IMR-90 (cell line): Measurements from ENCODE around the gene GTF3C4. TPM values are rescaled to one million over a fixed set of nuclear protein-coding genes. Genes with fewer than 3 reads are reported as not detected.
A peak's percentile ranks its signal among the peaks of the same experiment; 100 is the strongest.

Experiments used
- ATAC-seq: fragments of 200-7000 bp; cut with Tn5 transposase; 2 replicates; pipeline ENCODE4 v1.9.1; 2020; ENCODE audit warnings: low read depth, mild to moderate bottlenecking, moderate library complexity
- Bru-seq: library from RNA; stranded (reverse); fragments of 400-500 nt; gene quantifications from one replicate; lab custom pipeline; 2021; lab: Mats Ljungman, UMichigan
- BruChase-seq, 2 experiments: library from RNA; stranded (reverse); fragments of 400-500 nt; gene quantifications; one replicate each; lab custom pipeline; 2021; lab: Mats Ljungman, UMichigan
- BruUV-seq: library from RNA; stranded (reverse); fragments of 400-500 nt; replicated peaks from 2 replicates; lab custom pipeline; 2021; lab: Mats Ljungman, UMichigan
- CTCF ChIA-PET: fragments of 300-600 bp; formaldehyde crosslinking; extraction: SDS; loops from one replicate; lab custom pipeline; 2021; ENCODE audit warnings: antibody characterized with exemption; lab: Yijun Ruan, JAX
- POLR2A ChIA-PET: fragments of 300-600 bp; sonication (Branson Sonifier 250); formaldehyde crosslinking; loops from one replicate; lab custom pipeline; 2022; ENCODE audit warnings: antibody characterized with exemption; ENCODE audit not compliant: unreplicated experiment; lab: Charles Lee
- DNase-seq: peaks from one replicate; pipeline ENCODE4 v3.0.0; 2013
- H2AFZ ChIP-seq: replicated peaks from 2 replicates; pipeline ENCODE3; 2013; ENCODE audit warnings: low read length, mild to moderate bottlenecking; ENCODE audit not compliant: poor library complexity
- H2AK5ac ChIP-seq: 2 replicates; pipeline ENCODE4 v1.6.1; 2013; ENCODE audit warnings: low read depth, low read length, inconsistent platforms
- H2AK9ac ChIP-seq: replicated peaks from 2 replicates; pipeline ENCODE3; 2013; ENCODE audit warnings: mild to moderate bottlenecking, low read depth, low read length, moderate library complexity; ENCODE audit not compliant: poor library complexity
- H2BK120ac ChIP-seq: 2 replicates; pipeline ENCODE4 v1.6.1; 2013; ENCODE audit warnings: low read depth, low read length, inconsistent platforms
- H2BK15ac ChIP-seq: 3 replicates; pipeline ENCODE4 v1.6.1; 2013; ENCODE audit warnings: low read depth, low read length, inconsistent platforms
- H2BK20ac ChIP-seq: 2 replicates; pipeline ENCODE4 v1.6.1; 2013; ENCODE audit warnings: low read depth, mild to moderate bottlenecking, inconsistent platforms, low read length, moderate library complexity
- H2BK5ac ChIP-seq: 2 replicates; pipeline ENCODE4 v1.6.1; 2013; ENCODE audit warnings: mild to moderate bottlenecking, low read depth, low read length, inconsistent platforms; ENCODE audit not compliant: poor library complexity, severe bottlenecking
- H3K14ac ChIP-seq: replicated peaks from 2 replicates; pipeline ENCODE4 v1.6.1; 2013; ENCODE audit warnings: low read depth, low read length, inconsistent platforms
- H3K18ac ChIP-seq: 2 replicates; pipeline ENCODE4 v1.6.1; 2013; ENCODE audit warnings: low read depth, low read length, control low read depth
- H3K23ac ChIP-seq: 2 replicates; pipeline ENCODE4 v1.6.1; 2013; ENCODE audit warnings: low read depth, low read length, inconsistent platforms
- H3K27ac ChIP-seq: 2 replicates; pipeline ENCODE4 v1.5.1; 2013; ENCODE audit warnings: mild to moderate bottlenecking, control low read depth, low read length; ENCODE audit not compliant: insufficient read depth
- H3K27me3 ChIP-seq: 2 replicates; pipeline ENCODE4 v1.6.1; 2013; ENCODE audit warnings: low read length; ENCODE audit not compliant: control insufficient read depth, insufficient read depth
- H3K36me3 ChIP-seq: 2 replicates; pipeline ENCODE4 v1.6.1; 2013; ENCODE audit warnings: low read length, mixed read lengths; ENCODE audit not compliant: control insufficient read depth, insufficient read depth
- H3K4ac ChIP-seq: 2 replicates; pipeline ENCODE4 v1.6.1; 2013; ENCODE audit warnings: low read depth, low read length, inconsistent platforms
- H3K4me1 ChIP-seq: 2 replicates; pipeline ENCODE4 v1.6.1; 2013; ENCODE audit warnings: low read length, mixed read lengths; ENCODE audit not compliant: control insufficient read depth, insufficient read depth
- H3K4me2 ChIP-seq: 2 replicates; pipeline ENCODE4 v1.6.1; 2013; ENCODE audit warnings: low read depth, mild to moderate bottlenecking, control low read depth, low read length, moderate library complexity
- H3K4me3 ChIP-seq: 2 replicates; pipeline ENCODE4 v1.5.1; 2013; ENCODE audit warnings: low read depth, mild to moderate bottlenecking, control low read depth, low read length, moderate library complexity; ENCODE audit not compliant: insufficient read depth
- H3K56ac ChIP-seq: 2 replicates; pipeline ENCODE4 v1.6.1; 2013; ENCODE audit warnings: low read length, inconsistent platforms; ENCODE audit not compliant: insufficient read depth; ENCODE audit errors: extremely low read depth
- H3K79me1 ChIP-seq, 2 experiments: 2 replicates each; pipeline ENCODE4 v1.6.1; 2013; ENCODE audit warnings: low read length in 2 of 2, inconsistent platforms in 1 of 2, low read depth in 1 of 2
- H3K9ac ChIP-seq: 2 replicates; pipeline ENCODE4 v1.6.1; 2013; ENCODE audit warnings: low read depth, low read length, control low read depth
- H3K9me1 ChIP-seq: 2 replicates; pipeline ENCODE4 v1.6.1; 2013; ENCODE audit warnings: low read length, inconsistent platforms; ENCODE audit not compliant: insufficient read depth
- H3K9me3 ChIP-seq: 2 replicates; pipeline ENCODE4 v1.6.1; 2013; ENCODE audit warnings: low read length; ENCODE audit not compliant: control insufficient read depth, insufficient read depth
- H4K20me1 ChIP-seq: 2 replicates; pipeline ENCODE4 v1.6.1; 2013; ENCODE audit warnings: low read length, inconsistent platforms; ENCODE audit not compliant: insufficient read depth
- H4K5ac ChIP-seq: 2 replicates; pipeline ENCODE4 v1.6.1; 2013; ENCODE audit warnings: mild to moderate bottlenecking, low read depth, low read length, control low read depth
- H4K8ac ChIP-seq, 2 experiments: 2 replicates each; pipeline ENCODE4 v1.6.1; 2013; ENCODE audit warnings: low read depth in 2 of 2, low read length in 2 of 2, control low read depth in 1 of 2, inconsistent platforms in 1 of 2
- H4K91ac ChIP-seq: 2 replicates; pipeline ENCODE4 v1.6.1; 2013; ENCODE audit warnings: low read depth, low read length, inconsistent platforms; ENCODE audit not compliant: insufficient read depth
- CHD1 ChIP-seq: IDR thresholded peaks from 2 replicates; pipeline ENCODE4 v1.6.1; 2012; ENCODE audit warnings: low read depth, low read length, improper control_type of control experiment
- FOS ChIP-seq: fragments of 150-350 bp; IDR thresholded peaks from 2 replicates; pipeline ENCODE4 v1.6.1; 2016; ENCODE audit warnings: low read depth, low read length
- MAFK ChIP-seq: IDR thresholded peaks from 2 replicates; pipeline ENCODE4 v1.6.1; 2012; ENCODE audit warnings: low read depth, low read length, improper control_type of control experiment
- MAZ ChIP-seq: IDR thresholded peaks from 2 replicates; pipeline ENCODE4 v1.6.1; 2012; ENCODE audit warnings: low read depth, mild to moderate bottlenecking, low read length, improper control_type of control experiment, moderate library complexity, borderline replicate concordance
- POLR2A ChIP-seq: IDR thresholded peaks from 2 replicates; pipeline ENCODE4 v1.6.1; 2012; ENCODE audit warnings: mild to moderate bottlenecking, low read depth, low read length
- SMC3 ChIP-seq: fragments of 150-350 bp; IDR thresholded peaks from 2 replicates; pipeline ENCODE4 v1.6.1; 2016; ENCODE audit warnings: low read depth, mild to moderate bottlenecking, antibody characterized with exemption, low read length, moderate library complexity
- WGBS, 2 experiments: methylation state at CpG; one replicate each; pipeline versions ENCODE4 v1.1.5 to v1.1.7; 2013; ENCODE audit warnings: missing lambda C conversion rate in 2 of 2; ENCODE audit not compliant: insufficient read length in 1 of 2; ENCODE audit errors: extremely low coverage in 2 of 2; 5-methylcytosine and 5-hydroxymethylcytosine counted together
- dilution Hi-C: fragments of 300-500 bp; cut with HindIII; formaldehyde crosslinking; loops from one replicate; pipeline ENCODE4 v1.14.3; 2018; ENCODE audit warnings: low sequenced_read_pairs; ENCODE audit not compliant: unreplicated experiment
- in situ Hi-C: fragments of 300-500 bp; cut with MboI; formaldehyde crosslinking; loops from 3 replicates; pipeline ENCODE4 v1.14.3; 2019; ENCODE audit warnings: low sequenced_read_pairs, inconsistent platforms, mixed read lengths
- intact Hi-C: fragments of 100-400 bp; cut with micrococcal nuclease; formaldehyde crosslinking; loops from 2 replicates; pipeline ENCODE4 v1.10.0; 2022
- long read RNA-seq: library from polyadenylated mRNA; unstranded; transcript quantifications from one replicate; pipeline ENCODE4 v2.0.0, GENCODE V29; 2021; ENCODE audit not compliant: unreplicated experiment
- polyA plus RNA-seq, 3 experiments: library from polyadenylated mRNA; depleted of rRNA; stranded (reverse); fragments of >200 nt; gene quantifications; 2 replicates each; pipeline ENCODE4 v1.2.3, GENCODE V29; 2012; ENCODE audit warnings: low replicate concordance in 1 of 3
- total RNA-seq: library from RNA; depleted of rRNA; stranded (reverse); fragments of >200 nt; gene quantifications from 2 replicates; pipeline ENCODE4 v1.2.3, GENCODE V29; 2012; rRNA removed
- TF ChIP-seq, protein P1 (sequence below): fragments of 150-350 bp; IDR thresholded peaks from 2 replicates; pipeline ENCODE4 v1.6.1; 2017; ENCODE audit warnings: mild to moderate bottlenecking, antibody characterized with exemption, low read length, low read depth
- TF ChIP-seq, protein P2 (sequence below): fragments of 150-350 bp; IDR thresholded peaks from 2 replicates; pipeline ENCODE4 v1.6.1; 2016; ENCODE audit warnings: low read depth, mild to moderate bottlenecking, low read length, moderate library complexity, borderline replicate concordance

The GTF3C4 gene, protein sequence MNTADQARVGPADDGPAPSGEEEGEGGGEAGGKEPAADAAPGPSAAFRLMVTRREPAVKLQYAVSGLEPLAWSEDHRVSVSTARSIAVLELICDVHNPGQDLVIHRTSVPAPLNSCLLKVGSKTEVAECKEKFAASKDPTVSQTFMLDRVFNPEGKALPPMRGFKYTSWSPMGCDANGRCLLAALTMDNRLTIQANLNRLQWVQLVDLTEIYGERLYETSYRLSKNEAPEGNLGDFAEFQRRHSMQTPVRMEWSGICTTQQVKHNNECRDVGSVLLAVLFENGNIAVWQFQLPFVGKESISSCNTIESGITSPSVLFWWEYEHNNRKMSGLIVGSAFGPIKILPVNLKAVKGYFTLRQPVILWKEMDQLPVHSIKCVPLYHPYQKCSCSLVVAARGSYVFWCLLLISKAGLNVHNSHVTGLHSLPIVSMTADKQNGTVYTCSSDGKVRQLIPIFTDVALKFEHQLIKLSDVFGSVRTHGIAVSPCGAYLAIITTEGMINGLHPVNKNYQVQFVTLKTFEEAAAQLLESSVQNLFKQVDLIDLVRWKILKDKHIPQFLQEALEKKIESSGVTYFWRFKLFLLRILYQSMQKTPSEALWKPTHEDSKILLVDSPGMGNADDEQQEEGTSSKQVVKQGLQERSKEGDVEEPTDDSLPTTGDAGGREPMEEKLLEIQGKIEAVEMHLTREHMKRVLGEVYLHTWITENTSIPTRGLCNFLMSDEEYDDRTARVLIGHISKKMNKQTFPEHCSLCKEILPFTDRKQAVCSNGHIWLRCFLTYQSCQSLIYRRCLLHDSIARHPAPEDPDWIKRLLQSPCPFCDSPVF
- total RNA-seq = 16.5 and 18.1 TPM in 2 replicates
- polyA plus RNA-seq (2012; rRNA removed) = 3.8 and 4.7 TPM in 2 replicates
- polyA plus RNA-seq (2012; cell fraction: cytosol; rRNA removed) = 1.5 and 1.7 TPM in 2 replicates
- 0.98 and 3.3 TPM in 2 replicates for polyA plus RNA-seq (2012; cell fraction: nucleus; rRNA removed; ENCODE audit: low replicate concordance)
- percentile 77 among the genes with signal in this experiment for Bru-seq, nascent RNA
- percentile 62 among the genes with signal in this experiment for BruChase-seq, experiment 1, labeled RNA remaining after a 6-hour chase
- BruChase-seq, experiment 2, labeled RNA remaining after a 2-hour chase = percentile 91 among the genes with signal in this experiment
- long read RNA-seq, full-length matches to known transcripts = 29 of 41 reads
- long read RNA-seq, partial matches to known transcripts = 5 of 41 reads
- long read RNA-seq, other reads (novel, unspliced or antisense) = 7 of 41 reads

DNA sequence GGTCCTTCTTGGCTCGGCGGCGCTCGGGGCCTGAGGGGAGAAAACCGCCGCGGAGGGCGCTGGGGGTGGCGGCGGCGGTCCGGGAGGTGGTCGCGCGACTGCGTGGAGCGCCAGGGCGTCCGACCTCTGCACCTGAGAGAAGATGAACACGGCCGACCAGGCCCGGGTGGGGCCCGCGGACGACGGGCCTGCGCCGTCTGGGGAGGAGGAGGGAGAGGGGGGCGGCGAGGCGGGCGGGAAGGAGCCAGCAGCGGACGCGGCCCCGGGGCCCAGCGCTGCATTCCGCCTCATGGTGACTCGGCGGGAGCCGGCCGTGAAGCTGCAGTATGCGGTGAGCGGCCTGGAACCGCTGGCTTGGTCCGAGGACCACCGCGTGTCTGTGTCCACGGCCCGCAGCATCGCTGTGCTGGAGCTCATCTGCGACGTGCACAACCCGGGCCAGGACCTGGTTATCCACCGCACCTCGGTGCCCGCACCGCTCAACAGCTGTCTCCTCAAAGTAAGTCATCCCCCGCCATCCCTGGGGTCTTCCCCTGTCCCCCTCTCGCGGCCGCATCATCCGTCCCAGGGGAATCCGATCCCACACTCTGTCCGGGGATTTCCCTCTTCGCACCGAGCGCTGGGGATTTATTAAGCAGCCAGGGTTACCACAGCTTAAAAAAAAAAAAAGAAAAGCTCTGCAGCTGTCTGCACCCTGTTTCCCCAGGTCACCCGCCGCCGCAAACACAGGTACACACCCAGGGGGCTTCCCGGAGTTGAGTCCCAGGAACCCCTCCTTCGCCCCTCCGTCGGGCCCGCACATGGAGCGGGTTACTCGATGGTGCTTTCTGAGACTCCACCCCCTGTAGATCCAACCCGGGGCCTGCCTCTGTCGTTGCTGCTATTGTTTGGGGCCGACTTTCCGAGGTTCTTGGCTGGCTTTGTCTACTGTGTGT lies at the start of gene GTF3C4:
TSS of gene GTF3C4 (plus strand) at position 8 of the 935 bp plus-strand sequence. CDS start at position 143, 135 bp downstream.
- CTCF ChIA-PET = interaction anchor here (0.7 kb wide), 1 partner anchor 37 kb away, joined by 3 read pairs; no protein-coding TSS in a partner anchor
- H3K4me1 ChIP-seq = peaks cover 2% of the 10 kb centered on the region; the same call in 1 of the 2 replicates
- in situ Hi-C loops (no loop called here), dilution Hi-C loops (no loop called here), intact Hi-C loops (loop anchor here (2.0 to 10.0 kb wide), 2 partner anchors 94 to 130 kb away; no protein-coding TSS in a partner anchor)
- peaks cover 54% of the 10 kb centered on the region for H4K20me1 ChIP-seq
- peak within 1 kb of the TSS; percentile 100 for H2AFZ ChIP-seq
- H3K27ac ChIP-seq = peak within 1 kb of the TSS; percentile 95
- peak within 1 kb of the TSS; percentile 97 for H3K4ac ChIP-seq
- H2BK15ac ChIP-seq = peak within 1 kb of the TSS; percentile 96; the same call in 2 of the 3 replicates
- peak within 1 kb of the TSS; percentile 88 for H2BK5ac ChIP-seq
- peak within 1 kb of the TSS; percentile 97 for H3K14ac ChIP-seq
- H3K9ac ChIP-seq = peak within 1 kb of the TSS; percentile 92
- peak within 1 kb of the TSS; percentile 70 for H3K18ac ChIP-seq
- peak within 1 kb of the TSS; percentile 91 to 99 for H4K8ac ChIP-seq
- peaks cover 6% of the 10 kb centered on the region; the same call in 1 of the 2 replicates for H3K9me1 ChIP-seq
- 1% methylated on average over 38 of the region's 82 CpGs; no CpG with 5 or more reads in 1 of the 2 experiments for WGBS, 2 experiments
- H4K91ac ChIP-seq = peak within 1 kb of the TSS; percentile 98
- H3K9me3 ChIP-seq = no peaks in the 10 kb centered on the region
- POLR2A ChIA-PET = interaction anchor here (0.6 kb wide), 1 partner anchor 19 kb away, joined by 3 read pairs; no protein-coding TSS in a partner anchor
- no peaks in the 10 kb centered on the region for H3K27me3 ChIP-seq
- peak within 1 kb of the TSS; percentile 68 for H2AK5ac ChIP-seq
- peak within 1 kb of the TSS; percentile 72 for H3K4me3 ChIP-seq
- peak within 1 kb of the TSS; percentile 96 for H2BK120ac ChIP-seq
- peak within 1 kb of the TSS; percentile 93 for H3K23ac ChIP-seq
- H3K56ac ChIP-seq = peak within 1 kb of the TSS; percentile 95
- peak within 1 kb of the TSS; percentile 99 for H2AK9ac ChIP-seq
- no peak within 1 kb of the TSS for H2BK20ac ChIP-seq
- DNase-seq (peak; percentile 13), ATAC-seq (peak; percentile 75)
- peak within 1 kb of the TSS; percentile 88 for H4K5ac ChIP-seq
- H3K36me3 ChIP-seq = no peaks in the 10 kb centered on the region
- BruUV-seq = no TSS peak
- peak within 1 kb of the TSS; percentile 79 for H3K4me2 ChIP-seq
- peaks cover 12 to 64% of the 10 kb centered on the region in 2 experiments for H3K79me1 ChIP-seq
- TF ChIP-seq MAFK (no peak), CHD1 (0 out of 2 replicates have a peak, but pooled peaks have one; percentile 35), MAZ (peak; percentile 76; the same call in 1 of the 2 replicates), SMC3 (no peak), POLR2A (no peak), FOS (no peak)
- TF ChIP-seq, protein P1, sequence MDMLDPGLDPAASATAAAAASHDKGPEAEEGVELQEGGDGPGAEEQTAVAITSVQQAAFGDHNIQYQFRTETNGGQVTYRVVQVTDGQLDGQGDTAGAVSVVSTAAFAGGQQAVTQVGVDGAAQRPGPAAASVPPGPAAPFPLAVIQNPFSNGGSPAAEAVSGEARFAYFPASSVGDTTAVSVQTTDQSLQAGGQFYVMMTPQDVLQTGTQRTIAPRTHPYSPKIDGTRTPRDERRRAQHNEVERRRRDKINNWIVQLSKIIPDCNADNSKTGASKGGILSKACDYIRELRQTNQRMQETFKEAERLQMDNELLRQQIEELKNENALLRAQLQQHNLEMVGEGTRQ = no peak
- TF ChIP-seq, protein P2, sequence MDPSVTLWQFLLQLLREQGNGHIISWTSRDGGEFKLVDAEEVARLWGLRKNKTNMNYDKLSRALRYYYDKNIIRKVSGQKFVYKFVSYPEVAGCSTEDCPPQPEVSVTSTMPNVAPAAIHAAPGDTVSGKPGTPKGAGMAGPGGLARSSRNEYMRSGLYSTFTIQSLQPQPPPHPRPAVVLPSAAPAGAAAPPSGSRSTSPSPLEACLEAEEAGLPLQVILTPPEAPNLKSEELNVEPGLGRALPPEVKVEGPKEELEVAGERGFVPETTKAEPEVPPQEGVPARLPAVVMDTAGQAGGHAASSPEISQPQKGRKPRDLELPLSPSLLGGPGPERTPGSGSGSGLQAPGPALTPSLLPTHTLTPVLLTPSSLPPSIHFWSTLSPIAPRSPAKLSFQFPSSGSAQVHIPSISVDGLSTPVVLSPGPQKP = no peak
